GM18517 (cell line): ENCODE measurements around the gene DPEP2.
A peak's percentile ranks its signal among the peaks of the same experiment; 100 is the strongest.
"Not testable (repeated sequence)": the region's sequence is repeated elsewhere in the genome, so short reads cannot be mapped to it uniquely, and the experiment has no call there.

ENCODE experiments used
- ATAC-seq: cut with Tn5 transposase; IDR thresholded peaks from one replicate; pipeline ENCODE4 v1.9.1; 2021; ENCODE audit warnings: mild to moderate bottlenecking, moderate library complexity; ENCODE audit not compliant: unreplicated experiment

The DPEP2 gene, protein sequence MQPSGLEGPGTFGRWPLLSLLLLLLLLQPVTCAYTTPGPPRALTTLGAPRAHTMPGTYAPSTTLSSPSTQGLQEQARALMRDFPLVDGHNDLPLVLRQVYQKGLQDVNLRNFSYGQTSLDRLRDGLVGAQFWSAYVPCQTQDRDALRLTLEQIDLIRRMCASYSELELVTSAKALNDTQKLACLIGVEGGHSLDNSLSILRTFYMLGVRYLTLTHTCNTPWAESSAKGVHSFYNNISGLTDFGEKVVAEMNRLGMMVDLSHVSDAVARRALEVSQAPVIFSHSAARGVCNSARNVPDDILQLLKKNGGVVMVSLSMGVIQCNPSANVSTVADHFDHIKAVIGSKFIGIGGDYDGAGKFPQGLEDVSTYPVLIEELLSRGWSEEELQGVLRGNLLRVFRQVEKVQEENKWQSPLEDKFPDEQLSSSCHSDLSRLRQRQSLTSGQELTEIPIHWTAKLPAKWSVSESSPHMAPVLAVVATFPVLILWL

DNA sequence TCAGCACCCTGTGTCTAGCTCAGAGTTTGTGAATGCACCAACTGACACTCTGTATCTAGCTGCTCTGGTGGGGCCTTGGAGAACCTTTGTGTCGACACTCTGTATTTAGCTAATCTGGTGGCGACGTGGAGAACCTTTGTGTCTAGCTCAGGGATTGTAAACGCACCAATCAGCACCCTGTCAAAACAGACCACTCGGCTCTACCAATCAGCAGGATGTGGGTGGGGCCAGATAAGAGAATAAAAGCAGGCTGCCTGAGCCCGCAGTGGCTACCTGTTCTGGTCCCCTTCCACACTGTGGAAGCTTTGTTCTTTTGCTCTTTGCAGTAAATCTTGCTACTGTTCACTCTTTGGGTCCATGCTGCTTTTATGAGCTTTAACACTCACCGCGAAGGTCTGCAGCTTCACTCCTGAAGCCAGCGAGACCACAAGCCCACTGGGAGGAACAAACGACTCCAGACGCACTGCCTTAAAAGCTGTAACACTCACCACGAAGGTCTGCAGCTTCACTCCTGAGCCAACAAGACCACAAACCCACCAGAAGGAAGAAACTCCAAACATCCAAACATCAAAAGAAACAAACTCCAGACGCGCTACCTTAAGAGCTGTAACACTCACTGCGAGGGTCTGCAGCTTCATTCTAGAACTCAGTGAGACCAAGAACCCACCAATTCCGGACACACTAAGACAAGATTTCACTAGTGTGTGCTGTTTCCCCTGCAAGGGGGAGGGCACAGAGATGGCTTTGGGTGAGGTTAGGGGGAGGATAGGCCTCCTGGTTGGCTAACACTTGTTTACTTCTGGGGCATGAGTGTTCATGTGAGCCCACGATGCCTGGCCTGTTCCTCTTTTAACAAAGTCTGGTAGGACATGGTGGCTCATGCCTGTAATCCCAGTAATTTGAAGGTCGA, at the start of gene DPEP2:
DPEP2 (minus strand) TSS at position 706 of the 910 bp plus-strand sequence. CDS start 6,272 bp downstream, outside the sequence.
- not testable (repeated sequence) for ATAC-seq

DNA sequence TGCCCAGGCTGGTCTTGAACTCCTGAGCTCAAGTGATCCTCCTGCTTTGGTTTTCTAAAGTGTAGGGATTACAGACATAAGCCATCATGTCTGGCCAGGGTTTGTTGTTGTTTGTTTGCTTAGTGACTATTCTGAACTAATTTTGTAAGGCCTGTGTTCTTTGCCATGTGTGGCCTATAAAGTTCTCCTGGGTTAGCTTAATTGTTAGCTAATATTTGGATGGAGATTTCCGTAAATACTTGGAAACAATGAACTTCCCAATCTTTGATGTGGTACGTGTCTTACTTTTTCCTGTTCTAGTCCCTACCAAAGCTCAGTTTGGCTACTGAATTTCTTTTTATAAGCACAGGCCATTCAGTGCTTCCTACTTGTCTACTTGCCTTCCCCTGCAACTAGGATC, 48.7 kb upstream of the DPEP2 start:
- ATAC-seq, result no peak

DNA sequence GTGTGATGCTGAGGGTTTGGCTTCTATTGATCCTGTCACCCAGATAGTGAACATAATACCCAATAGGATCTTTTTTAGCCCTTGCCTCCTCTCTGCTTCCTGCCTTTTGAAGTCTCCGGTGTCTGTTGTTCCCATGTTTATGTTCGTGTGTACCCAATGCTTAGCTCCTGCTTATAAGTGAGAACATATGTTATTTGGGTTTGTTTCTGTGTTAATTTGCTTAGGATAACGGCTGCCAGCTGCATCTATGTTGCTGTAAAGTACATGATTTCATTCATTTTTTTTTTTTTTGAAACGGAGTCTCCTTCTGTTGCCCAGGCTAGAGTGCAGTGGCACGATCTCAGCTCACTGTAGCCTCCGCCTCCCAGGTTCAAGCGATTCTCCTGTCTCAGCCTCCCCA, 46.8 kb upstream of the DPEP2 start:
- no peak for ATAC-seq

DNA sequence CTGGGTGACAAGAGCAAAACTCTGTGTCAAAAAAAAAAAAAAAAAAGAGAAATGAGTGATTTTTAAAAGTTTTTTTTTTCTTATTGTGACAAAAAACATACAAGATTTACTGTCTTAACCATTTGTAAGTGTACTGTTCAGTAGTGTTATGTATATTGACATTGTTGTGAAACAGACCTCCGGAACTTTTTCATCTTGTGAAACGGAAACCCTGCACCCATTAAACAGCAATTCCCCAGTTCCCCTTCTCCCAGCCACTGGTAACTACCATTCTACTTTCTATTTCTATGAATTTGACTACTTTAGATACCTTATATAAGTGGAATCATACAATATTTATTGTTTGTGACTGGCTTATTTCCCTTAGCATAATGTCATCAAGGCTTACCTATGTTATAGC, 42.5 kb upstream of the DPEP2 start:
- ATAC-seq, result no peak

DNA sequence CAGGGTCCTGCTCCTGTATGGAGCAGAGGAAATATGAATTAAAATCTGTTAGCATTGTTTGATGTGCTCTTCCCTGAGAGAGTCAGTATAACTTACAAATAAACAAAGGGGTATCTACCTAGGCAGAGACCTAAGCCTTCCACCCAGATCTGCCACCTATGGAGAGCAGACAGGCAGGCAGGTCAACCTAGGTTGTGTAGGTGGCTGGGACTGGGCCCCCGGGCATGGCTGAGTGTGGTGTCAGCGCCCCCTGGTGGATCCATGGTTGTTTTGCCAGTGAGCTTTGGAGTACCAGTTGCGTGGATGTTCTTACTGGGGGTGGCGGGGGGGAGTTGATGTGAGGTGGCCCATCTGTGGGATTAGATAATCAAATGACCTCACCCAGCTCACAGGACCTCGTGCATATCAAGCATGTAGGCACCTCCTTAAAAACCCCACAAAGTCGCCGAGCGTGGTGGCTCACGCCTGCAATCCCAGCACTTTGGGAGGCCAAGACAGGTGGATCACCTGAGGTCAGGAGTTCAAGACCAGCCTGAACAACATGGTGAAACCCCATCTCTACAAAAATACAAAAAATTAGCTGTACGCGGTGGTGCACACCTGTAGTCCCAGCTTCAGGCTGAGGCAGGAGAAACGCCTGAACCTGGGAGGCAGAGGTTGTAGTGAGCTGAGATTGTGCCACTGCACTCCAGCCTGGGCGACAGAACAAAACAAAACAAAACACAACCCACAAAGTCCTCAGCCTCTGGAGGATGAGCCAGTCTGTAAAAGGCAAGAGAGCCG, 41.4 kb upstream of the DPEP2 start:
- peak; percentile 55 for ATAC-seq

GRCh38 chr16:68037841-68038597, 38.7 kb upstream of the DPEP2 start:
- no peak for ATAC-seq

GRCh38 chr16:68035227-68035626, 35.9 kb upstream of the DPEP2 start:
- ATAC-seq, result no peak

- ATAC-seq, result no peak
These were observed 33.8 kb upstream of the DPEP2 start for GRCh38 chr16:68033101-68033500.

- no peak for ATAC-seq
These were observed 32.7 kb upstream of the DPEP2 start for GRCh38 chr16:68031951-68032350.

GRCh38 chr16:68030108-68030507, 30.8 kb upstream of the DPEP2 start:
- ATAC-seq, result not testable (repeated sequence)

DNA sequence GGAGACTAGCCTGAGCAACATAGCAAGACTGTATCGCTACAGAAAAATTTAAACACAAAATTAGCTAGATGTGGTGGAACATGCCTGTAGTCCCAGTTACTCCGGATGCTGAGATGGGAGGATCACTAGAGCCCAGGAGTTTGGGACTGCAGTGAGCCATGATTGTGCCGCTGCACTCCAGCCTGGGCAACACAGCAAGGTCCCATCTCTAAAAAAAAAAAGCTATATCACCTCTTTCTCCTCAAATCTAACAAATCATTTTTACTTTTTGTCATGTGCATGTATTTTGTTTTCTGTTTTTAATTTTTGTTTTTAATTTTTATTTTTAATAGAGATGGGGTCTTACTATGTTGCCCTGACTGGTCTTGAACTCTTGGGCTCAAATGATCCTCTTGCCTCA, 29.7 kb upstream of the DPEP2 start:
- no peak for ATAC-seq

DNA sequence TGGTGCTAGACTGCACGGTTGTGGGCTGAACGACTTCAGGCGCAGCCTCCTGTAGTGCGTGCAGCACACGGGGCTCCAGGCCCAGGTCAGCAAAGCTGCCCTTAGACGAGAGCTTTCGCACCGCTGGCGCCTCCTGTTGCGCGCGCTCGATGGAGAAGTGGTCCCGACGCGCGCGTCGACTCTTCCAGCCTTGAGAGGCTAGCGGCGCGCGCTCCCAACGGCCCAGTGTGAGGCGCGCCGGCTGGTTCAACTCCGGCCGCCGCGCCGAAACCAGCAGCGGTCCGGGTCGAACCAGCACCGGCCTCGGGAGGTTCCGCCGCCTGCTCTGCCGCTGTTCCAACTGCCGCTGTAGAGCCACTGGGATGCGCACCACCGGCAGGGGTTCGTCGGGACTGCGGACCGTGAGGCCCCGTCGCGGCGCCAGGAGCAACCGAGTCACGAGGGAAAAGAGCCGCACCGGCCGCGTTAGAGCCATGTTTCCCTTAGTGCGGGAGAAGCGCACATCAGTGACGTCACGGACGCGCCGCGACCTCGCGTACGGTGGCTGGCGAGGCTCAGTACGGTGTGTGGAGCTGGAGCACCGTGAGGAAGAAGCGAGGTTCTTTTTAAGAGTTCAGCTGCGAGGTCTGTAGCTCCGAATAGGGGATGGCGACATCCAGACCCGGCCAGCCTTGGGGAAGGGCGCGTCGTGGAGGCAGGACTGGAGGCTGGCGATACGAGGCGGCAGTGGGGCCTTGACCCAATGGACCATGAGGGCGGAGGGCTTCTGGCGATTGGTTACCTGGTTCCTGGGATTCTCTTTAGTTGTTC, 23.6 kb upstream of the DPEP2 start, which contains the start of the genes DDX28 and DUS2:
DDX28 (minus strand) TSS at position 505 of the 810 bp plus-strand sequence; CDS start at position 475, 30 bp downstream.
DUS2 (plus strand) TSS at position 557 of the 810 bp plus-strand sequence. CDS start 14,740 bp downstream, outside the sequence.
- peak; percentile 81 for ATAC-seq

GRCh38 chr16:68022278-68022727, 23.0 kb upstream of the DPEP2 start:
- ATAC-seq, result no peak

- no peak for ATAC-seq
These were observed 22.2 kb upstream of the DPEP2 start for GRCh38 chr16:68021490-68021889.

- no peak for ATAC-seq
These were observed 19.9 kb upstream of the DPEP2 start for GRCh38 chr16:68019167-68019680.

DNA sequence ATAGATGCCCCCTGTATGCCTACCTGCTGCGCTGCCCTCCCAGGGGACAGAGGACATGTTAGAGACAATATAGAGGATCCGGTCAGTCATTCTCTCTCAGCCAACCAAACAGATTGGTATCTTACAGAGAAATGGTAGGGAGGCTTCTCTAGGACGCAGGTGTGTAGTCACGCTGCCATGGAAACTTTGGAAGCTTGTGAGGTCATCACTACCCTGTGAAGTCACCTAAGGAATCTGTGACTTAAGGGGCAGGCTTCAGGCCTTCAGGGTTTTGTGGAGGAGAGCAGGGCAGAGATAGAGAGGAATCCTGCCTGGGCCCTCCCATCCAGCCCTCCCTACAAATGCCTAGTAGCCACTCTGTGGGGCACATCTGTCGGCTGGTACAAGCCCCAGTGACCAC, 16.4 kb upstream of the DPEP2 start, which contains the start of gene DPEP2NB:
DPEP2NB (minus strand) TSS at position 231 of the 400 bp plus-strand sequence; CDS start at position 90, 141 bp downstream.
- ATAC-seq, result no peak

DNA sequence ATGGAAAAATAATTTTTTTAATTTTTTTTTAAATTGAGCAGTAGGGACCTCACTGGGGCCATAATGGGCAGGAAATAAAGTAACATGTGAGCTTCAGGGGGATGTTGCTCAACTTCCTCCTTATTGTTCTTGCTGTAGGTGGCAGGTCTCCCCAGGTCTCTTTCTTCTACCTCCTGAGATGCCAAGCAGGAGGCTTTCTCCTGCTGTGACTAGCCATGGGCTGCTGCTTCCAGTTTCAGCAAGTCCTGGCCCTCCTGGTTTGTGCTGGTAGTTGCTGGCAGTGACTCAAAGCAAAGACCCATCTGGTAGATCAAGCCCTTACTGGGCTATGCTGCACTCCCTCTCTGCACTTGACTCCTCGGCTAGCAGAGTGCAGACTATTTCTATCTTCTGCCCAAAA, 14.2 kb upstream of the DPEP2 start:
- no peak for ATAC-seq

DNA sequence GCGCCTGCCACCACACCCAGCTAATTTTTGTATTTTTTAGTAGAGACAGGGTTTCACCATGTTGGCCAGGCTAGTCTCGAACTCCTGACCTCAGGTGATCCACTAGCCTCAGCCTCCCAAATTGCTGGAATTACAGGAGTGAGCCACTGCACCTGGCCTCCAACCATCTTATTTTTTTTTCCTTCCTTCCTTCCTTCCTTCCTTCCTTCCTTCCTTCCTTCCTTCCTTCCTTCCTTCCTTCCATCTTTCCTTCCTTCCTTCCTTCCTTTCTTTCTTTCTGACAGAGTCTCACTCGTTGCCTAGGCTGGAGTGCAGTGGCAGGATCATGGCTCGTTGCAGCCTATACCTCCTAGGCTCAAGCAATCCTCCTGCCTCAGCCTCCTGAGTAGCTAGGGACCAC, 10.6 kb upstream of the DPEP2 start:
- ATAC-seq, result not testable (repeated sequence)
